Thymus (tissue), 11 donors: ENCODE results near the gene ORAI3. TPM values are rescaled to one million over a fixed set of nuclear protein-coding genes. Genes with fewer than 3 reads are reported as not detected.
"Not testable (repeated sequence)": the region's sequence is repeated elsewhere in the genome, so short reads cannot be mapped to it uniquely, and the experiment has no call there.

Experiments
- DNase-seq, 9 donors: peaks; one replicate each; pipeline ENCODE4 v3.0.0-alpha.2; 2013; ENCODE audit warnings: low spot score in 9 of 9, low read depth in 6 of 9, missing footprints in 1 of 9
- H3K27ac ChIP-seq, 2 donors: one replicate each; pipeline ENCODE4 v1.5.1; 2013; ENCODE audit warnings: control low read depth in 1 of 2, low read depth in 1 of 2, low read length in 1 of 2, mild to moderate bottlenecking in 1 of 2, moderate library complexity in 1 of 2
- H3K27me3 ChIP-seq, 2 donors: one replicate each; pipeline ENCODE4 v1.5.1; 2013; ENCODE audit warnings: low read length in 1 of 2; ENCODE audit not compliant: control insufficient read depth in 2 of 2, insufficient read depth in 1 of 2
- H3K36me3 ChIP-seq, 2 donors: one replicate each; pipeline ENCODE4 v1.5.1; 2013; ENCODE audit warnings: low read length in 1 of 2, mild to moderate bottlenecking in 1 of 2, moderate library complexity in 1 of 2; ENCODE audit not compliant: control insufficient read depth in 2 of 2, insufficient read depth in 2 of 2
- H3K4me1 ChIP-seq, 2 donors: one replicate each; pipeline ENCODE4 v1.5.1; 2013; ENCODE audit warnings: low read length in 2 of 2; ENCODE audit not compliant: control insufficient read depth in 2 of 2, insufficient read depth in 2 of 2
- H3K4me3 ChIP-seq, 2 donors: one replicate each; pipeline ENCODE4 v1.5.1; 2013; ENCODE audit warnings: low read length in 2 of 2, control low read depth in 1 of 2, mild to moderate bottlenecking in 1 of 2
- H3K9me3 ChIP-seq, 2 donors: one replicate each; pipeline ENCODE4 v1.5.1; 2013; ENCODE audit warnings: low read length in 1 of 2, mild to moderate bottlenecking in 1 of 2; ENCODE audit not compliant: control insufficient read depth in 2 of 2, insufficient read depth in 1 of 2
- WGBS: extraction: QIAGEN DNeasy Blood & Tissue Kit; methylation state at CpG from one replicate; pipeline ENCODE4 v1.1.7; 2013; 5-methylcytosine and 5-hydroxymethylcytosine counted together
- polyA plus RNA-seq: library from polyadenylated mRNA; stranded (reverse); fragments of 200-250 nt; gene quantifications from one replicate; pipeline ENCODE4 v1.2.3, GENCODE V29; 2013
- total RNA-seq: library from RNA; stranded (reverse); fragments of 120-200 nt; gene quantifications from one replicate; pipeline ENCODE4 v1.2.4, GENCODE V29; 2013
- donor health status: healthy.

ORAI3 gene
- total and polyA plus RNA-seq, 2 donors = 12.3 to 26.4 TPM

DNA sequence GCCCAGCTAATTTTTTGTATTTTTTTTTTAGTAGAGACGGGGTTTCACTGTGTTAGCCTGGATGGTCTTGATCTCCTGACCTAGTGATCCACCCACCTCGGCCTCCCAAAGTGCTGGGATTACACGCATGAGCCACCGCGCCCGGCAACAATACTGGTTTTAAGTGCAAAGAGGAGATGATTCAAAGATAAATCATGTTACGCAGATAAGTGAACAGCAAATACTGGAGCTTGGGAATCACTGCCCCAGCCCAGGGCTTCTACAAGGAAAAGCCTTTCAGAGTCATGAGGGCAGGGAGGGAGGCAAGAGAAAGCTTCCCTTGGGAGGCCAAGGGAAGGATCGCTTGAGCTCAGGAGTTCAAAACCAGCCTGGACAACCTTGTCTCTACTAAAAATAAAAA, 9.3 kb upstream of the ORAI3 start:
- not testable (repeated sequence) for H3K4me3 ChIP-seq, H3K27ac ChIP-seq
- over 99% methylated on average over 8 of the region's 8 CpGs for WGBS

DNA sequence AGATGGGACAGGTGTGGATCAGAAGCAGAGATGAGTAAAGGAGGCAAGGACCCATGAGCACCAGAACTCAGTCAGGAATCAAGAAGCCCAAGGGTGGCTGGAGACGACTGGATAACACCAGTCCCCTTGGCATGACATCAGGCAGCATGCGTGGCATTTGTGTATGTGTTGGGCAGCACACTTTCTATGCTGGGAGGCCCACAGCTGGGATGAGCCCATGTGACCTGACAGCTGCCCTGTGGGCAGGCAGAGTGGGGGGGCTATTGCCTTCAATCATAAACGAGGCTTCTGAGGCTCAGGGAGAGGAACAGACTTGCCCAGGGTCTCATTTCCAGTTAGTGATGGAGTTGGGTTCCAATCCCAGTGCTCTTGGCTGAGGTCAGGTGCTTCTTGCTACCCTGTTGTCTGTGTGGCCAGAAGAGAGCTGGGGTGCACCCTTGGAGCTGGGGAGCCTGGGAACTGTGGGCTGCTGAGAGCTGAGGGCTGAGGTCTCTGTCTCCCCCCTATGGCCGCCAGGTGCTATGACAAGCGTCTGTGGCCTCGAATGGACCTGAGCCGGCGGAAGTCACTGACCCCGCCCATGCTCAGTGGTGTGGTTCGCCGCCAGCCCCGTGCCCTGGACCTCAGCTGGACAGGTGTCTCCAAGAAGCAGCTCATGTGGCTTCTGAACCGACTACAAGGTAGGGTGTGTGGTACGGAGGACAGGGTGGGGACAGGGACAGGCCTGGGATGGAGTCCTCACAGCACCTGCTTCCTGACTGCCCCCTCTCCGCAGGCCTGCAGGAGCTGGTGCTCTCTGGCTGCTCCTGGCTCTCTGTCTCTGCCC, 7.1 kb upstream of the ORAI3 start:
- Histone ChIP-seq H3K4me1 (peaks cover 0 to 26% of the 10 kb centered on the region in 2 donors), H3K36me3 (peaks cover 14 to 30% of the 10 kb centered on the region in 2 donors), H3K4me3 (no peak overlapping the region), H3K9me3 (no peaks in the 10 kb centered on the region), H3K27me3 (no peaks in the 10 kb centered on the region), H3K27ac (peak overlapping the region in 1 of 2 donors; percentile 38)
- 33% methylated on average over 15 of the region's 15 CpGs for WGBS
- peak in 3 of 9 donors; percentile 67 to 73 (median 73) for DNase-seq

More for the DNA sequence above, 9.3 kb upstream of the ORAI3 start:
- H3K27me3 ChIP-seq, DNase-seq, H3K9me3 ChIP-seq: not testable (repeated sequence)
- H3K36me3 ChIP-seq = peaks cover 13 to 29% of the 10 kb centered on the region in 2 donors
- H3K4me1 ChIP-seq = peaks cover 0 to 31% of the 10 kb centered on the region in 2 donors

DNA sequence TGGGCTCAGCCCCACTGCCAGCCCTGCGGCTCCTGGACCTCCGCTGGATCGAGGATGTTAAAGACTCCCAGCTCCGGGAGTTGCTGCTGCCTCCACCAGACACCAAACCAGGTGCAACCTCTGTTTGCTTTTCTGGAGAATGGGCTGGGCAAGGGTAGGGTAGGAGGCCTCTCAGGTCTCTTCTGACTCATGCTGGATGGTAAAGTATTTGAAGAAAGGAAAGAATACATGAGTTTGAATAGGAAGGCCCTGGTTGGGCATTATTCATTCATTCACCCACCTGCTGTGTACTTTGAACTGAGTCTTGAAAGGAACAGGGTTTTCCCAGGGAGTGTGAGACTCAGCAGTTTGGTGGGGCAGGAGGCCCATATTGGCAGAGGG, 6.5 kb upstream of the ORAI3 start:
- Histone ChIP-seq H3K4me1 (peaks cover 0 to 24% of the 10 kb centered on the region in 2 donors), H3K4me3 (no peak overlapping the region), H3K9me3 (no peaks in the 10 kb centered on the region), H3K27me3 (no peaks in the 10 kb centered on the region), H3K27ac (peak overlapping the region in 1 of 2 donors; percentile 38), H3K36me3 (peaks cover 16 to 32% of the 10 kb centered on the region in 2 donors)
- 96% methylated on average over 4 of the region's 4 CpGs for WGBS
- no peak for DNase-seq

- no peaks in the 10 kb centered on the region for H3K27me3 ChIP-seq
- DNase-seq = no peak
- H3K27ac ChIP-seq = no peak overlapping the region
- peaks cover 0 to 26% of the 10 kb centered on the region in 2 donors for H3K4me1 ChIP-seq
- H3K4me3 ChIP-seq = no peak overlapping the region
- H3K9me3 ChIP-seq = no peaks in the 10 kb centered on the region
- peaks cover 16 to 32% of the 10 kb centered on the region in 2 donors for H3K36me3 ChIP-seq
These were observed 4.5 kb upstream of the ORAI3 start for GRCh38 chr16:30944352-30944751.

DNA sequence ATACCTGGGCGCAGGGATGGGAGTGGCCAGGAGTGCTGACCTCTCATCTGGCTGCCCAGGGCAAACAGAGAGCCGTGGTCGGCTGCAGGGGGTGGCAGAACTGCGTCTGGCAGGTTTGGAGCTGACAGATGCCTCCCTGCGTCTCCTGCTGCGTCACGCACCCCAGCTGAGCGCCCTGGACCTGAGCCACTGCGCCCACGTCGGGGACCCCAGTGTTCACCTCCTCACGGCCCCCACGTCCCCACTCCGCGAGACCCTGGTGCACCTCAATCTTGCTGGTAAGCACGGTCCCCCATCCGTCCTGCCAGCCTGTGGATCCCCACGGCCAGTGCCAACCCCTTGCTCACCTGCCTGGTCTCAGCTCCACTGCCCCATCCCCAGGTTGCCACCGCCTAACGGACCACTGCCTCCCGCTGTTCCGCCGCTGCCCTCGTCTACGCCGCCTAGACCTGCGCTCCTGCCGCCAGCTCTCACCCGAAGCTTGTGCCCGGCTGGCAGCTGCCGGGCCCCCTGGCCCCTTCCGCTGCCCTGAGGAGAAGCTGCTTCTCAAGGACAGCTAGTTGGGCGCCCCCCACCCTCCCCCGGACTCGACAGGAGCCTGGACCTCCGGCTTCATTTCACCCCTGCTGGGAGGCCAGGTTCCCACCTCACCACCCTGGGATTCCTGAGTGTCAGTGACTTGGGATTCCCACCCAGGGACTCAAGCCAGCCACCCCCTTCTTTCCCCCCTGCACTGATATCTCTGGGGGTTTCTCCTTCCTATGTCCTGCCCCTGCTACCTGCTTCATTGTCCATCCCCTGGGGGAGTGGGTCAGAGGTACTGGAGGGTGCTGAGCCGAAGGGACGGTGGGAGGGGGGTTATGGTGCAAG, 2.0 kb upstream of the ORAI3 start:
- H3K9me3 ChIP-seq = no peaks in the 10 kb centered on the region
- H3K27ac ChIP-seq = no peak overlapping the region
- DNase-seq = no peak
- H3K4me1 ChIP-seq = peaks cover 12 to 42% of the 10 kb centered on the region in 2 donors
- H3K27me3 ChIP-seq = no peaks in the 10 kb centered on the region
- WGBS = 97% methylated on average over 38 of the region's 38 CpGs
- peaks cover 16 to 27% of the 10 kb centered on the region in 2 donors for H3K36me3 ChIP-seq
- no peak overlapping the region for H3K4me3 ChIP-seq

- 91% methylated on average over 3 of the region's 3 CpGs for WGBS
- Histone ChIP-seq H3K4me3 (no peak overlapping the region), H3K9me3 (no peaks in the 10 kb centered on the region), H3K36me3 (peaks cover 16 to 23% of the 10 kb centered on the region in 2 donors), H3K27me3 (no peaks in the 10 kb centered on the region), H3K27ac (peak overlapping the region in 1 of 2 donors; percentile 66), H3K4me1 (peaks cover 12 to 36% of the 10 kb centered on the region in 2 donors)
- DNase-seq = no peak
These were observed 1.4 kb upstream of the ORAI3 start for GRCh38 chr16:30947541-30947858.

GRCh38 chr16:30947859-30948666, 805 bp upstream of the ORAI3 start:
- Histone ChIP-seq H3K27me3 (no peaks in the 10 kb centered on the region), H3K36me3 (peaks cover 16 to 18% of the 10 kb centered on the region in 2 donors), H3K27ac (peak overlapping the region; percentile 64 to 66), H3K4me1 (peaks cover 12 to 32% of the 10 kb centered on the region in 2 donors), H3K9me3 (no peaks in the 10 kb centered on the region), H3K4me3 (peak overlapping the region; percentile 68 to 81)
- peak in 2 of 9 donors; percentile 42 to 67 for DNase-seq
- WGBS = 56% methylated on average over 44 of the region's 44 CpGs

- Histone ChIP-seq H3K36me3 (peaks cover 5 to 8% of the 10 kb centered on the region in 2 donors), H3K4me1 (peaks cover 12 to 44% of the 10 kb centered on the region in 2 donors), H3K4me3 (peak overlapping the region; percentile 68 to 81), H3K27me3 (no peaks in the 10 kb centered on the region), H3K9me3 (no peaks in the 10 kb centered on the region), H3K27ac (peak overlapping the region; percentile 34 to 53)
- peak in 2 of 9 donors; percentile 44 to 68 for DNase-seq
- 1% methylated on average over 21 of the region's 21 CpGs for WGBS
These were observed 1.0 kb downstream of the ORAI3 start for GRCh38 chr16:30949650-30950515.
